HuH-7.5 (cell line): ENCODE measurements around the gene WDR3.

Source experiments
- DNase-seq: peaks from one replicate; pipeline ENCODE4 v3.0.0; 2011; ENCODE audit warnings: low spot score

Gene WDR3

DNA sequence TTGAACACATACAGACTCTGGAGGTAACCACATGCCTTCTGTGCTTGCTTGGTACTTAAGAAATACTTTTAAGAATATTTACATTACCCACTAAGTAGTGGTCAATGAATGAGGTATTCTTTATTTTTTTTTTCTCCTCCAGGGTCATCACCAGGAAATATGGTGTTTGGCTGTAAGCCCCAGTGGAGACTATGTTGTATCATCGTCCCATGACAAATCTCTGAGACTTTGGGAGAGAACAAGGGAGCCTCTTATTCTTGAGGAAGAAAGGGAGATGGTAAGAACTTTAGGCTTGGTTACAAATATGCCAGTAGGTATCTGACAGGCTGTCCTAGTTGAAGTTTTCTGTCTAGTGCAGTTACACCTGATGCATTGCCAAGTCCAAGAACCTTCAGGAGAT lies 22.8 kb downstream of the WDR3 start:
- no peak for DNase-seq

DNA sequence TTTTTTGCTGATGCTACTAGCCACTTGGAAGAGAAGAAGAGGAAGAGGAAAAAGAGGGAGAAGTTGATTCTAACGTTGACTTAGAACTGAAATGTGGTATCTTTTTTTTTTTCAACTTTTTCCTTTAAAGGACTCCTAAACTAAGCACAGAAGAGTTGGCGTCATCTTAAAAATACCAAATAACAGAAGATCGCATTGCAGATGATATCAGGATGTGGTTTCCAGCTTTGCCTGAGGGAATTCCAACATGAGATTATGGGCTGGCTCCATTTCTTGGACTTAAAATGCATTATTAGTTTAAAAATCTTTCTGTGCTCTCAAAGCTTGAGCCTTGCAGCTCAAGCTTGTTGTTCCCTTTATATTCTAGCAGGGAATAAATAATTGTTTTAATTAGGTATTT lies 29.8 kb downstream of the WDR3 start:
- DNase-seq: no peak

DNA sequence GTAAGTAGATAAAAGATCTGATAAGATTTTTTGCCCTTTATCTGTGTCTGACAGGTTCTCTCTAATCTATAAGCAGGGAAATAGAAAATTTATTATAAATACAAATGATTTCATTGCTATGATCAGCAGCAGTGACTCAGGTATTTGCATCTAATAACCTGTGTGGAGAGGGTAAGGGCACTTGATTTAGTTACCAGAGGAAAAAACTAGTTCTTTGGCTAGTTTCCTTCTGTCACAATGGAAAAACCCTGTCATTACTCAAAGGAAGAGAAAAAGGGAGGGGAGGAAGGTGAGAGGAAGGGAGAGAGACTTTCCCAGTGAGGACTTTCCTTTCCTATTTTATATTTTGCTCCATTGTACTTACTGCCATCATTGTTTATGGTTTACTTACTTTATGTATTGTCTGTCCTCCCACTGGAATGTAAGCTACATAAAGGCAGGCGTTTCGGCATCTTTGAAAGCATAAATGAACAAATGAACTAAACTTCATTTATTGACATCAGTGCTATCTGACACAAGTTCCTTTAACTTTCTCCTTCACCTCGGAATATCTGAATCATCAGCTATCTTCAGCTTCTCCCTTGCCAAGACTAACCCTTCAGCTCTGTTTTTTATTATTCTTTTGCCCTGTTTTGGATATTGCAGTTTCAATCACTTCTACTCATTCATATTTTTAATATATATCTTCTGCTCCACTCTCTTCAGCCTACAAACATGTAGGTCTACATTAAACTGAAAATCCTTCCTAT lies 34.9 kb downstream of the WDR3 start:
- DNase-seq: no peak

DNA sequence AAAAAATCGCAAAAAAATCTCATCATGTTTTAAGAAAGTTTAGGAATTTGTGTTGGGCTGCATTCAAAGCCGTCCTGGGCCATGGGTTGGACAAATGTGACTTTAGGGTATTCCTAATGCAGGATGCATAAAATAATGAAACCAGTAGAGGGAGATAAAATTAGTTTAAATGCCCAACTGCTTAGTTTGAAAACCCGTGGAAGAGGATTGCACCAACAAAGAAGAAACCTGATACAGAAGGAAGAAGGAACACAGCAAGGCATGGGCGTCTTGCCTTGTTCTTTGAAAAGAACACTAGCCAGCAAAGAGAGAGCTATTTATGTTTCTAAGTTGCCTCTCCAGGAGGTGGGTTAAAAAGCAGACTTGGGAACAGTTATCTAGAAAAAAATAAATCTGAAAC lies 37.9 kb downstream of the WDR3 start:
- no peak for DNase-seq

DNA sequence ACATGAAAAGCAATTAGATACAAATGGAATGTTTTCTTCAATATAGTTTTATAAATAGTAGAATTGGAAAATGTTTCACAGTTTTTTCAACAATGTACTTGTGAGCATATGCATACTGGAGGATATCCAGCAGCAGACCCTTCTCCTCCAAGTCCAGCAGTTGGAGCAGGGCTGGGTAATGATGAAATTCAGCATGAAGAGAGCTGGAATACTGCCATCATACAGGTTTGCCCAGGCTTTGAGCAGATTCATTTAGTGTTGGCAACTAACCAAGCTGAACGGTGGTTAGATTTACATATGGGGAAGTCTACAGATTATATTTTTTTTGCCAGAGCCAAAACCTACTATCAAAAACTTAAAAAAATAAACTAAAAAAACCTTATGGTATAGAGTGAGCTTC lies 38.3 kb downstream of the WDR3 start:
- DNase-seq: no peak

DNA sequence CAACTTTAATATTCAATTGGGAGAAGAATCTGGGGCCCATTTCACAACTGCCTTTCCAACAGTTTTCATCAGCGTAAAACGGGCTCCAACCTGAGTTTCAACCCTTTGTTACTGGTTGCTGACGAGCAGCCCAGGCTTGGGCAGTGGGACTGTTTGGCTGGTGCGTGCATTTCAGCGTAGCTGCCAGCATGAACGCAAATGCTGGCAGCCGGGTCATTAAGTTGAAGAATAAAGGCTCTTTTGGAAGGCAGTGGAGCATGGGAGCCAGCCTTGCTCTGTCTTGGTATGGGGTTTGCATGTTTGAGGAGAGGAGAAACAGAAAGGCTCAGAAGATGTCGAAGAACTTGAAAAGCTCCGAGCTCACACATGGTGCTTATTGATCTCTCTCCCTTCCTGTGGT lies 40.7 kb downstream of the WDR3 start:
- DNase-seq: no peak

DNA sequence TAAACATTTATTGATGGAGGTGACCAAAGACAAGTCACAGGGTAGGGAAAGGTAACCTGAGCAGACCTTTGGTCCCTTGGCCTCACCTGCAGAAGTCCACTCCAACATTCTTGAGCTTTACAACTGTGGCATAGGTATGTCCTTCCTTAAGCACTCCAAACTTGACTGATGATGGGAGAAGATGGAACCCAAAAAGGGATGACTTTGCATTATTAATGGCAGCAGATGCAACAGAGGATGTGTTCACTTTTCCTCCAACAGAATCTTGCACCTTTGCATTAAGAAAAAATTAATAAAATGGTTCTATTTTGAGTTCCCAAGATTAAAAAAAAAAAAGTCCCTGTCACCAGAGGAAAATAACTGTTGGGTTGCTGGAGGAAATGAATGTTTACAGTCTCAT lies 42.2 kb downstream of the WDR3 start:
- no peak for DNase-seq

DNA sequence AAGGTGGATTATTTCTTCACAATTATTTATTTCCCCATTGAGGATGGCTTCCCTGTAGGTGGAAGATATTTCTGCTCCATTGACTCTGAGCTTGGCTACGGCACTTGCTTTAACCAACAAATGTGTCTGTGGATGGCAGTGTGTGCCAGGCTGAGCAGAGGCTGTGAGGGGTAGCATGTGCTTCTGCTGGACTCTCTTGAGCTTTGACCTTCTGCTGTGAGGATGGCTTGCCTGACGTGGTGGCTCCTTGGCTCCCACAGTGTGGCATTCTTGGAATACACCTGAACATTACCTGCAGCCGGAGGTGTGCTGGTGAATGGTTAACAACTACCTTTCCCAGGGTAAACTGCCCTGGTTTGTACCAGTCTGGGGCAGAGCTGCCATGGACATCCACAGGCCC lies 46.8 kb downstream of the WDR3 start:
- DNase-seq: no peak

DNA sequence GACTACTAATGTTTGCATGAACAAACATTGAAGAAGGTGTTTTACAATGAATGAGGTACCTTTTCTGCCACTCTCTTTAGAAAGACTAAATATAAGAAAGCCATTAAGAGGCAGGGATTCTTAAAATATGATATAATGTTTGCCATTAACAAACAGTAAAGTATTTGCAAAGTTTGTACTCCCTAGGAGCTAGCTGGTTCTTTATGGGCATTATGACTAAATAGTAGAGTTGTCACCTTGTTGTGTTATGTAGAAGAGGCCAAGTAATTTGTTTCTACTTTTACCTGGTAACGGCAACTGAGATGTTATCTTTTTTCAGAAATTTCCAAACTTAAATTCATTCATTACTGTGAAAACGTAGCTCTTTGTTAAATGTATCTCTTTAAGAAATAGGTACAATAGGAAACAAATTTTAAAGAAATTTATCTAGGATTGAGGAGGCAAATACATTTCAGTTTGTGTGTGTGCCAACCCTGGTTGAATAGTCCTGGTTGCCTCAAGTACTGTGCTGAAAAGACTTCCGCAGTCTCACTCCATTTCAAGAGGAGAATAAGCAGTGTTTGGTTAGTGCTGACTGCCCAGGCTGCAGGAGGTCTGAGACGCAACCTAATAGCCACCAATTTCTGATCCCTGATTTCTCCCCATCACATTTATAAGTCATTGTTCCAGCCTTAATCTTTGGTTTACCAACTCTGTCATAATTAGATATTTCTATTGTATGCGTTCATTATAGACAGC lies 52.1 kb downstream of the WDR3 start:
- DNase-seq: no peak

DNA sequence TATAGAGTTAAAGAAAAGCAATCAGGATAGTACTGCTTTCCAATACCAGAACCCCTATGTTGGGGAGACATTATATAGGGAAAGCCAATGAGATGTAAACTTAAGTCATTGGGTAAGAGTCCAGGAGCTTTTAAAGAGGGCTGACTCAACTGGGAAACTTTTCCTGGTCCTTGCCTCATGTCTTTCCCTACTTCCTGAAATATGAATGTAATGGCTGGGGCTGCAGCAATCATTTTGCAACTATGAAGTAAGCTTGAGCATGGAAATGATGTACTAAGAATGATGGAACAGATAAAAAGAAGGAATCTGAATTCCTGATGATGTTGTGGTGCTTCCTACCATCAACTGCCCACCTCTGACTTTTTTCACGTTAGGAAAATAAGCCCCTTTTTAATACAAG lies 55.7 kb downstream of the WDR3 start:
- no peak for DNase-seq

DNA sequence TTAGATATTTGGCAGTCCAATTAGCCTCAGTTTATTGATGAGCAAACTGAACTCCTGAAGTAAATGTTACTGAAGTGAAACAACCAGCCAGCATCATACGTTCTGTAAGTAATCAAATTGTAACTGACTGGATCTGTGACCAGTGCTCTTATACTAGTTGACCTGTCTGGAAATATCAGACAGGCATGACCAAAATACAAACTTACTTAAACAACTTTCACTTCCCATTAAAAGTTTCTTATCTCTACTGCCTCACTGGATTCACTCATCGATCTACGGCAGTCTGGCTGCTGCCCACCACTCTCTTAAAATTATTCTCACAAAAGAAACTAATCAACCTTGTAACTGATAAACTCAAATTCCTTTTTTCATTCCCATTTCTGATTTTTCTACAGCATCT lies 56.4 kb downstream of the WDR3 start:
- DNase-seq: no peak

DNA sequence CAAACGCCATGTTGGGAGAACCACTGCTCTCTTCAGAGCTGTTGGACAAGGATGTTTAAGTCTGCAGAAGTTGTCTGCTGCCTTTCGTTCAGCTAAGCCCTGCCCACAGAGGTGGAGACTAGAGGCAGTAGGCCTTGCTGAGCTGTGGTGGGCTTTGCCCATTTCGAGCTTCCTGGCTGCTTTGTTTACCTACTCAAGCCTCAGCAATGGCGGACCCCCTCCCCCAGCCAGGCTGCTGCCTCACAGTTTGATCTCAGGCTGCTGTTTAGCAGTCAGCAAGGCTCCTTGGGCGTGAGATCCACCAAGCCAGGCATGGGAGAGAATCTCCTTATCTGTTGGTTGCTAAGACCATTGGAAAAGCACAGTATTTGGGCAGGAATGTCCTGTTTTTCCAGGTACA lies 74.8 kb downstream of the WDR3 start:
- no peak for DNase-seq

DNA sequence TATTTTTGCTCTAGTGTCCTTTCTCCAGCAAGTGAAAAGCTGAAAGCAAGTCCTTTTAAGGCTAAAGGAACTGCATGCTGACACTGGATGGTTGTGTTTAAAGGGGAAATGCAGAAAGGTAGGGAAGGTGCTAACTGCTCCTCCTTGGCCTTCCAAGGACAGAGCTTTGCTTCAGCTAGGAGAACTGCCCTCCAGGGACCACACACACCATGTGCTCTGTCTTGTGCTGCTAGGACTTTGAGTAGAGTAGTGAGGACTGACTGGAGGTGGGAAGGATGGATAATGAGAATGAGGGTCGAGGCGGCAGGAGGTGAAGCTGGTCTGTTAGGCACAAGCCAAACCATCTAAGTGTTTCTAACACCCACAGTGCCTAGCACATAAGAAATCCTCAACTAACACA lies 77.9 kb downstream of the WDR3 start:
- DNase-seq: no peak

DNA sequence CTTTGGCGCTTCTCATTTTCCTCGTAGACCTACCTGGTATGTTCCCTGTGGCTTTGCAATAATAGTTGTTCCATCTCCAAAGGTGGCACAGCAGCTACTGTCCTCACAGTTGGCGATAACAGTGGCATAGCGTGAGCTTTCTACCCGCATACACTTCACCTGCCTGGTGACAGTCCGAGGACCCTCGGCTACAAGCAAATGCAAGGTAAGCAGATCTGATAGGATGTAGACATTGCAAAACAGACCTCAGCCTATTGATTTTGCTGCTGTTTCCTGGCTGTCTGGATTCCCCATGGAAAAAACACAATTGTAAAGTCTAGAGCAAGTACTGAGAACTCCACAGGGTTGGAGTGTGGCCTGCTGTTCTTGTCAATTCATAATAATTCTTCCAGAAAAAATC lies 78.5 kb downstream of the WDR3 start:
- no peak for DNase-seq

DNA sequence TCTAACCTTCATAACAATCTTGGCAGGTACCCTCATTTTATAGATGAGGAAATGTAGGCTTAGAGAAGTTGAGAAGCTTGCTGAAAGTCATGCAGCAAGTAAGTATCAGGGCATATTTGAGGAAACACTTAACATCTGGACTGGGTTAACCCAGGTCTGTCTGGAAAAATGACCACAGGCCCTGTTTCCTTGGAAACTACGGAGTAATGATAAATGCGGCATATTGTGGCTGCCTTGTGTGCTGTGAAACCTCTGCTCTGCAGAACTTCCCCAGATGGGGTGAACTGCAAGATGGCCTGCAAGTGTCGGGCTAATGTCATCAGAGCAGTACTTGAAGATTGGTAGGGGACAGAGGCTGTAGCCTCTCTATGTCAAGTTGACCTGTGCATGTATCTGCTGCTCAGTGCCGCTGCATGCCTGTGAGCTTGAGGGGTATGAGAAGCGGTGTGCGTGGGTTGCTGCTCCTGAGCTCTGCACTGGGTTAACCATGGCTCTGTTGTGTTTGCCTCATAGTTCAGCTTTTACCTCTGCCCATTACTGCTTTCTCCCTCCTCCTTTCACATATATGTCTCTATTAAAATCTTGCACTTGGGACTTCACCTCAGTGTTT lies 83.1 kb downstream of the WDR3 start:
- DNase-seq: no peak

DNA sequence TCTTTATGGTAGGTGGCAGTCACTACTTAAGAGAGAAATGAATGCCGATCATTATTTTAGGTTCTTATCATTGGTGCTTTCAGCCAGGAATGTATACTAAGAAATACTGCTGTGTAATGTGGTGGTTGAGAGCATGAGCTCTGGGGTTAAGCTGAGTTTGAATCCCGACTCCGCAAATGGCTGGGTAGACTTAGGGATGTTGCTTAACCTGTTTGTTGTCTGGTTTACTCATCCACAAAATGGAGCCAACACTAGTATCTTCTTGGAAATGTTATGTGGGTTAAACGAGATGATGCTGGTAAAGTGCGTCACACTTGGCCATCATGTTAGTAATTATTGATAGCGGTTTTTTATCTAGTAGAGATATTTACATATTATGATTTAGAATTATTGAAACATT lies 83.8 kb downstream of the WDR3 start:
- DNase-seq: no peak

DNA sequence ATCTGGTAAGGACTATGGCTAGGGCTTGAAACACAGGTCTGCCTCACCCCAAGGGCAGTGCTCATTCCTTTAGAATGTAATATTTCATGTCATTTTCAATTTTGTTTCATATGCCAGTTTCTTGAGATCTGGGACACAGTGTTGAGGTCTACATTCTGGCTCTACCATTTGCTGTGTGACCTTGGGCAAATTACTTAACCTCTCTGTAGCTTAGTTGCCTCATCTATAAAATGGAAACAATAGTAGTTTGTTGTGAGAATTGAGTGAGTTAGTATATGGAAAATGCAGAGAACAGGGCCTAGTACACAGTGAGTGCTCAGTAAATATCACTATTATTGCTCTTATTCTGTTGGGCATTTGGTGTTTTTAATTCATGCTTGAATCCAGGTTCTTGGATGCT lies 84.4 kb downstream of the WDR3 start:
- no peak for DNase-seq
